ENCODE results near the gene MID1IP1.

MID1IP1 gene, protein sequence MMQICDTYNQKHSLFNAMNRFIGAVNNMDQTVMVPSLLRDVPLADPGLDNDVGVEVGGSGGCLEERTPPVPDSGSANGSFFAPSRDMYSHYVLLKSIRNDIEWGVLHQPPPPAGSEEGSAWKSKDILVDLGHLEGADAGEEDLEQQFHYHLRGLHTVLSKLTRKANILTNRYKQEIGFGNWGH

DNA sequence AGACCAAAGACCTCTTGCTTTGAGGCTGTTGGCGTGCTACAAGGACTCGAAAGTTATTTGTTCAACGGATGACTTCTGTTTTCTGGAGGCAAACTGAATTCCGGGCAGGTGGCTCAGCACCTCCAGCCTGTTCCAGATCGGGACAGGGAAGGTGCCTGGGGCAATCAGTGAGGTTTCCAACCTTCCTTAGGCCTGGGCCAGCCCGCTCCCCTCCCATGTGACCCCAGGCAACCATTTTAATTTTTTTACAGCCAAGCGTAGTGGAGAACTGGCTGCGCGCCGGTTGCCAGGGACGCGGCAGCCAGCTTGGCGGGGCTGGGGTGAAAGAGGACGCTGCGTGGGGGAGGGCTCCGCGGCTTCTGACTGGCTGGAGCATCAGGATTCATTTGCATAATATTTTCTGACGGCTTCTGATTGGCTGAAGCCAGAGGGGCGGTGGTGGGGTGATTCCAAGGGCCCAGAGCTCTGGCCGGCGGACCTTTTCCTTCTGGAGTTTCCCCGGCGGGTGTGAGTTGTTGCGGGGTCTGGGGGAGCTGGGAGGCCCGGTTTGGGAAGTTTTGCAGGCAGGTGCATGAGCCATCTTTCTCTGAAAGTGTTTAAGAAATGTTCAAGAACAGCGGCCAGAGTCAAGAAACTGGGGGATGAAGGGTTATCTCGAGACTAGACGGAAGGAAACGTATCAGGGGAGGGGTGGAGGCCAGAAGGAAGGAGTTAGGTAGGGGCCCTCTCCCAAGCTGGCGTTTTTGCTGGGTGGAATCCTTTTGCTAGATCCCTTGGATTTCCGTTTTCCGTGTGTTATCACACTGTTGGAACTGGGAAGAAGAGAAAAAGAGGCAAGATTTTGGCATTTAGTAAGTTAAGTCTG, at the start of gene MID1IP1:
Gene MID1IP1, plus strand, starts transcription at position 479 of the 865 bp plus-strand sequence. CDS start 3,488 bp downstream, outside the sequence.
- peak within 1 kb of the TSS; percentile 100 for H3K27ac ChIP-seq (ENCODE audit: low read length)
- TF ChIP-seq, protein P1, sequence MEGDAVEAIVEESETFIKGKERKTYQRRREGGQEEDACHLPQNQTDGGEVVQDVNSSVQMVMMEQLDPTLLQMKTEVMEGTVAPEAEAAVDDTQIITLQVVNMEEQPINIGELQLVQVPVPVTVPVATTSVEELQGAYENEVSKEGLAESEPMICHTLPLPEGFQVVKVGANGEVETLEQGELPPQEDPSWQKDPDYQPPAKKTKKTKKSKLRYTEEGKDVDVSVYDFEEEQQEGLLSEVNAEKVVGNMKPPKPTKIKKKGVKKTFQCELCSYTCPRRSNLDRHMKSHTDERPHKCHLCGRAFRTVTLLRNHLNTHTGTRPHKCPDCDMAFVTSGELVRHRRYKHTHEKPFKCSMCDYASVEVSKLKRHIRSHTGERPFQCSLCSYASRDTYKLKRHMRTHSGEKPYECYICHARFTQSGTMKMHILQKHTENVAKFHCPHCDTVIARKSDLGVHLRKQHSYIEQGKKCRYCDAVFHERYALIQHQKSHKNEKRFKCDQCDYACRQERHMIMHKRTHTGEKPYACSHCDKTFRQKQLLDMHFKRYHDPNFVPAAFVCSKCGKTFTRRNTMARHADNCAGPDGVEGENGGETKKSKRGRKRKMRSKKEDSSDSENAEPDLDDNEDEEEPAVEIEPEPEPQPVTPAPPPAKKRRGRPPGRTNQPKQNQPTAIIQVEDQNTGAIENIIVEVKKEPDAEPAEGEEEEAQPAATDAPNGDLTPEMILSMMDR (IDR thresholded peaks at IDR 0.05; ENCODE audit: borderline replicate concordance, extremely low read depth, low read length, poor library complexity, severe bottlenecking), result no peak
- no peak for TF ChIP-seq EZH2 (IDR thresholded peaks at IDR 0.05; ENCODE audit: borderline replicate concordance, low read depth, low read length, severe bottlenecking)
- peak; percentile 68 for ATAC-seq (ENCODE audit: insufficient read depth, low read depth)
- no peaks in the 10 kb centered on the region for H4K20me1 ChIP-seq (ENCODE audit: insufficient read depth, low read length)
- H3K4me1 ChIP-seq (ENCODE audit: insufficient read depth, low read length), result peaks cover 6% of the 10 kb centered on the region
- peak within 1 kb of the TSS; percentile 73 for H3K4me2 ChIP-seq (ENCODE audit: insufficient read depth, low read length)
- H3K4me3 ChIP-seq (ENCODE audit: low read depth in 1 of 2, low read length in 2 of 2), result peak within 1 kb of the TSS; percentile 44 to 76; a peak in 3 of 4 replicates
- peaks cover 49% of the 10 kb centered on the region for H3K79me2 ChIP-seq (ENCODE audit: insufficient read depth, low read length)
- DNase-seq, result peak; percentile 92
- H3K27me3 ChIP-seq (ENCODE audit: insufficient read depth, low read length, poor library complexity), result no peaks in the 10 kb centered on the region
- no peaks in the 10 kb centered on the region for H3K9me3 ChIP-seq (ENCODE audit: insufficient read depth, low read length, severe bottlenecking)
- H3K9ac ChIP-seq (ENCODE audit: low read depth, low read length), result peak within 1 kb of the TSS; percentile 93
- peak within 1 kb of the TSS; percentile 68 for H2AFZ ChIP-seq (ENCODE audit: low read depth, low read length)
- peaks cover 17% of the 10 kb centered on the region for H3K36me3 ChIP-seq (ENCODE audit: insufficient read depth, low read length)

DNA sequence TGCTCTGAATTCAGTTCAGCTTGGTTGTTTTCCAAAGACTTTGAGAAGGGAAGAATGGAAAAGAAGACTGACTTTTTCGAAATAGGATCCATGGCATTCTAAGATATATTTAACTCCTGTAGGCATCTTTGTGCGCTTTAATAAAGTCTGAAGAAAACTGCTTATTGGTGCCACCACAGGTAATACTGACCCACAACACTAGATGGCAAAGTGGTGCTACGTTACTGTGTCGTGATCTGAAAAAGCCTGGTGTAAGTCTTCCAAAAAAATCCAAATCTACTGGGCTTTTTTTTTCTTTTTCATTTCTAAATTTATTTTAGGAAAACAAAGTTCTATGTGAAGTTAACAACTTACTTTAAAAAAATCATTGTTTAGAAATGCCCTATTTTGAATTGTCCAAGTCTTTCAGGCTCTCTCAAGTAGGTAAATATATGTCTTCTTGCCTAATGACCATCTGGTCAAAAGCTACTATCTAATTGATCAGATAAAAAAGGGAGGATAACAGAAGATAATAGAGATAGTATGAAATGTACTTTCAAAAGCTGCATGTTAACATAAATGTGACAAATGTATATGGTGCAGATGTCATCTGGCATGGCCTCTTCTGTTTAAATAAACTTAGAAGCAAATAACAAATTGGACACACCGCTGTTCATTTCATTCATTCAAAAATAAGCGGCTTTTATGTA, 47.0 kb upstream of the MID1IP1 start:
- no peaks in the 10 kb centered on the region for H3K27me3 ChIP-seq (ENCODE audit: insufficient read depth, low read length, poor library complexity)
- no peak overlapping the region for H3K4me2 ChIP-seq (ENCODE audit: insufficient read depth, low read length)
- TF ChIP-seq EZH2 (IDR thresholded peaks at IDR 0.05; ENCODE audit: borderline replicate concordance, low read depth, low read length, severe bottlenecking), result no peak
- TF ChIP-seq, protein P1 (IDR thresholded peaks at IDR 0.05; ENCODE audit: borderline replicate concordance, extremely low read depth, low read length, poor library complexity, severe bottlenecking), result peak; percentile 68
- H3K4me1 ChIP-seq (ENCODE audit: insufficient read depth, low read length), result no peaks in the 10 kb centered on the region
- peak; percentile 52 for DNase-seq
- H4K20me1 ChIP-seq (ENCODE audit: insufficient read depth, low read length), result no peaks in the 10 kb centered on the region
- no peaks in the 10 kb centered on the region for H3K79me2 ChIP-seq (ENCODE audit: insufficient read depth, low read length)
- H3K9ac ChIP-seq (ENCODE audit: low read depth, low read length), result no peak overlapping the region
- no peak overlapping the region for H2AFZ ChIP-seq (ENCODE audit: low read depth, low read length)
- H3K36me3 ChIP-seq (ENCODE audit: insufficient read depth, low read length), result no peaks in the 10 kb centered on the region
- no peak overlapping the region for H3K4me3 ChIP-seq (ENCODE audit: low read depth in 1 of 2, low read length in 2 of 2)
- H3K9me3 ChIP-seq (ENCODE audit: insufficient read depth, low read length, severe bottlenecking), result no peaks in the 10 kb centered on the region
- H3K27ac ChIP-seq (ENCODE audit: low read length), result no peak overlapping the region
- ATAC-seq (ENCODE audit: insufficient read depth, low read depth), result peak; percentile 42; the same call in 1 of the 3 replicates

DNA sequence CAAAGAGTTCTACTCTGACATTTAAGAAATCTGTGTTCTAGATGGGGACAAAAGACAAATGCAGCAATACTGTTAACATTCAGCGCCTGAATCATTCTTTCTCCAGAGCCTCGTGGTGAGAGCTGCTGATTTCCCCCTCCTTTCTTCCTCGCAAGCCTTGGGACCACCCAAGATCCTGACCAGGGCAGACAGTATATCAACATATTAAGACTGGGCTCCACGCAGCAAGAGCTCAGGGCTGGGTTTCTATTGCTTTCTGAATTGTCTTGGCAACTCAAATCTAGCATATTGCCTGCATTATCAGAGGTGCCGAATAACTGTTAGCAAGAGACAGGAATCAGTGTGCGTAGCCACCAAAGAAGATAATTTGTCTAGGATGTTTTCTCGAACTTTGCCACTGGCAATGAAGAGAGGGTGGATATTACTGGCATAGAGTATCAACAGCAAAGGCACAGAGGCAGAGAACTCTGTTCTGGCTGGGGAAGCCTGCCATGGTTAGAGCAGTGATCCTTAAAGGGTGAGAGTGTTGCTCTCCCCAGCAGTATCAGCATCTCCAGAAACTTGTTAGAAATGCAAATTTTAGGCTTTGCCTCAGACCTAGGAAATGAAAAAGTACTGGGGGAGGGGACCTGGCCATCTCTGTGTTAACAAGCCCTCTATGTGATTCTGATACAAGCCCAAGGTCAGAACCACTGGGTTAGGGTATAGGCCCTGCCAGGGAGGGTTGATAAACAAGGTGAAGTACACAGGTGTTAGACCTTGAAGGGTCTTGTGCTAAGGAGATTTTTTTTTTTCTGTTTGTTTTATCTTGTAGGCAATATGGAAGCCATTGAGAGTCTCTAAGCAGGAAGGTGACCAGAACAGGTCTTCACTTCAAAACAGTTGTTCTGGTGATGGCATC, 46.2 kb upstream of the MID1IP1 start:
- H3K27ac ChIP-seq (ENCODE audit: low read length), result no peak overlapping the region
- no peaks in the 10 kb centered on the region for H3K27me3 ChIP-seq (ENCODE audit: insufficient read depth, low read length, poor library complexity)
- no peaks in the 10 kb centered on the region for H4K20me1 ChIP-seq (ENCODE audit: insufficient read depth, low read length)
- no peak overlapping the region for H3K4me2 ChIP-seq (ENCODE audit: insufficient read depth, low read length)
- no peaks in the 10 kb centered on the region for H3K79me2 ChIP-seq (ENCODE audit: insufficient read depth, low read length)
- DNase-seq (no peak), ATAC-seq (ENCODE audit: insufficient read depth, low read depth) (no peak)
- no peaks in the 10 kb centered on the region for H3K9me3 ChIP-seq (ENCODE audit: insufficient read depth, low read length, severe bottlenecking)
- no peak overlapping the region for H3K9ac ChIP-seq (ENCODE audit: low read depth, low read length)
- H2AFZ ChIP-seq (ENCODE audit: low read depth, low read length), result no peak overlapping the region
- H3K4me3 ChIP-seq (ENCODE audit: low read depth in 1 of 2, low read length in 2 of 2), result no peak overlapping the region
- no peaks in the 10 kb centered on the region for H3K4me1 ChIP-seq (ENCODE audit: insufficient read depth, low read length)
- H3K36me3 ChIP-seq (ENCODE audit: insufficient read depth, low read length), result no peaks in the 10 kb centered on the region
- TF ChIP-seq EZH2 (IDR thresholded peaks at IDR 0.05; ENCODE audit: borderline replicate concordance, low read depth, low read length, severe bottlenecking), result no peak
- TF ChIP-seq, protein P1 (IDR thresholded peaks at IDR 0.05; ENCODE audit: borderline replicate concordance, extremely low read depth, low read length, poor library complexity, severe bottlenecking), result no peak
